HFFc6 (cell line): ENCODE data around the gene SF3B3. TPM values are rescaled to one million over a fixed set of nuclear protein-coding genes. Genes with fewer than 3 reads are reported as not detected.

ENCODE experiments used
- DNase-seq: peaks from one replicate; pipeline ENCODE4 v3.0.0-alpha.2; 2018
- H3K27ac Mint-ChIP-seq: 2 replicates; pipeline ENCODE4 v1.8.0; 2020; ENCODE audit warnings: mild to moderate bottlenecking, mixed read lengths
- H3K27me3 Mint-ChIP-seq: 2 replicates; pipeline ENCODE4 v1.8.0; 2021; ENCODE audit warnings: mild to moderate bottlenecking, moderate library complexity, mixed read lengths; ENCODE audit not compliant: insufficient read depth
- H3K36me3 Mint-ChIP-seq: 2 replicates; pipeline ENCODE4 v1.8.0; 2021; ENCODE audit warnings: low read depth, mixed read lengths
- H3K4me1 Mint-ChIP-seq: 2 replicates; pipeline ENCODE4 v1.8.0; 2020; ENCODE audit warnings: low read depth, mixed read lengths
- H3K4me3 Mint-ChIP-seq: 2 replicates; pipeline ENCODE4 v1.8.0; 2020; ENCODE audit warnings: mild to moderate bottlenecking, moderate library complexity, mixed read lengths
- H3K9me3 Mint-ChIP-seq: 2 replicates; pipeline ENCODE4 v1.8.0; 2020; ENCODE audit warnings: mild to moderate bottlenecking, mixed read lengths
- CTCF ChIP-seq: fragments of 200-600 bp; sonication (generic); IDR thresholded peaks from 2 replicates; pipeline ENCODE4 v1.5.0; 2021; ENCODE audit warnings: antibody characterized with exemption, mild to moderate bottlenecking
- total RNA-seq, 6 experiments: library from RNA; stranded (reverse); fragmentation: NEBNext Ultra II Directional; extraction: Animal tissue kit (Norgen Biotek cat#: 25700); gene quantifications; 2 replicates in 1 of 6; 3 replicates in 5 of 6; pipeline ENCODE4 v1.2.3, GENCODE V29; 2021

The SF3B3 gene
- total RNA-seq, 6 experiments from 2014 or later: 289 to 358 (median 312) TPM

GRCh38 chr16:70601576-70602575 is 78.3 kb downstream of the SF3B3 start:
- no peaks in the 10 kb centered on the region; the same call in 1 of the 2 replicates for H3K36me3 Mint-ChIP-seq
- H3K27me3 Mint-ChIP-seq: peaks cover 5% of the 10 kb centered on the region
- no peak for TF ChIP-seq CTCF
- H3K27ac Mint-ChIP-seq: no peak overlapping the region
- H3K9me3 Mint-ChIP-seq: no peaks in the 10 kb centered on the region
- no peak for DNase-seq
- no peak overlapping the region for H3K4me3 Mint-ChIP-seq
- H3K4me1 Mint-ChIP-seq: no peaks in the 10 kb centered on the region

GRCh38 chr16:70602831-70603230 is 79.2 kb downstream of the SF3B3 start:
- H3K4me1 Mint-ChIP-seq: no peaks in the 10 kb centered on the region
- H3K36me3 Mint-ChIP-seq: no peaks in the 10 kb centered on the region; the same call in 1 of the 2 replicates
- no peak overlapping the region for H3K4me3 Mint-ChIP-seq
- no peak for TF ChIP-seq CTCF
- no peak for DNase-seq
- peaks cover 4% of the 10 kb centered on the region for H3K27me3 Mint-ChIP-seq
- H3K27ac Mint-ChIP-seq: no peak overlapping the region
- H3K9me3 Mint-ChIP-seq: no peaks in the 10 kb centered on the region

GRCh38 chr16:70604407-70605282 is 81.0 kb downstream of the SF3B3 start:
- Mint-ChIP-seq H3K36me3 (no peaks in the 10 kb centered on the region; the same call in 1 of the 2 replicates), H3K27ac (no peak overlapping the region), H3K9me3 (no peaks in the 10 kb centered on the region), H3K4me3 (no peak overlapping the region), H3K4me1 (no peaks in the 10 kb centered on the region), H3K27me3 (peaks cover 4% of the 10 kb centered on the region)
- no peak for TF ChIP-seq CTCF
- no peak for DNase-seq

- DNase-seq: no peak
- H3K4me3 Mint-ChIP-seq: no peak overlapping the region
Measured at GRCh38 chr16:70605283-70605657, 81.7 kb downstream of the SF3B3 start.

More at GRCh38 chr16:70605283-70605657, 81.7 kb downstream of the SF3B3 start:
- no peaks in the 10 kb centered on the region for H3K9me3 Mint-ChIP-seq
- H3K27me3 Mint-ChIP-seq: peaks cover 4% of the 10 kb centered on the region
- no peak overlapping the region for H3K27ac Mint-ChIP-seq
- no peaks in the 10 kb centered on the region; the same call in 1 of the 2 replicates for H3K36me3 Mint-ChIP-seq
- no peak for TF ChIP-seq CTCF
- H3K4me1 Mint-ChIP-seq: no peaks in the 10 kb centered on the region
